Measurements from ENCODE around the gene BOLA2B.

GRCh38 chr16:30179931-30180330 lies 13.5 kb downstream of the BOLA2B start:
- TF ChIP-seq CTCF (IDR thresholded peaks at IDR 0.05; ENCODE audit: insufficient read depth, low read length) = no peak
- no peak for TF ChIP-seq REST (IDR thresholded peaks at IDR 0.05; ENCODE audit: insufficient replicate concordance, low read depth)
- no peak for TF ChIP-seq GABPA (IDR thresholded peaks at IDR 0.05; ENCODE audit: low read depth)

Data from HL-60 (cell line).